Measurements from ENCODE around the gene KLHL29. TPM values are rescaled to one million over a fixed set of nuclear protein-coding genes. Genes with fewer than 3 reads are reported as not detected.

Gene KLHL29
- total RNA-seq, 1 experiment from 2014 or later = 7.7 TPM

DNA sequence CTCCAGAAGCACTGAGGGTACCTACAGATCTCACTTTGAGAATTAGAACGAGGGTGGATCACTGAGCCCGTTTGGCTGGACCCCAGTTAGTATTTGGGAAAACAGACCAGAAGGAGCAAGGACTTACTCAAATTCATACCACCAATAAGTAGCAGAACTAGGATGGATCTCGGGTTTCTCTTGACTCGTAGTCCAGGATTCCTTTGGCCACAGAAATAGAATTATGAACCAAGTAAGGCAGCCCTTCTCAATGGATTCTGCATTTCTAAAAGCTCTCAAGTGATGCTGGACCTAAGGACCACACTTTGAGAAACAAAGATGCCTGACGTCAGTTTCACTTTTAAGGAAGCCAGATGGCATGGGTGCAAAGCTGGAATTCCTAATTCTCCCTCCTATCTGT is 153.0 kb downstream of the KLHL29 start:
- H3K4me1 ChIP-seq (ENCODE audit: control insufficient read depth, insufficient read depth, low read length) = no peaks in the 10 kb centered on the region
- no peaks in the 10 kb centered on the region for H3K27me3 ChIP-seq (ENCODE audit: control insufficient read depth, insufficient read depth, low read length)
- ChIA-PET POLR2A (no interaction called here), CTCF (no interaction called here)
- in situ Hi-C loops (cut with HindIII; ENCODE audit: low pct_unique_long_range_greater_than_20kb, low sequenced_read_pairs) = no loop called here
- H3K4me3 ChIP-seq (ENCODE audit: low read depth in 2 of 2, low read length in 2 of 2) = no peak overlapping the region
- TF ChIP-seq, protein P1, sequence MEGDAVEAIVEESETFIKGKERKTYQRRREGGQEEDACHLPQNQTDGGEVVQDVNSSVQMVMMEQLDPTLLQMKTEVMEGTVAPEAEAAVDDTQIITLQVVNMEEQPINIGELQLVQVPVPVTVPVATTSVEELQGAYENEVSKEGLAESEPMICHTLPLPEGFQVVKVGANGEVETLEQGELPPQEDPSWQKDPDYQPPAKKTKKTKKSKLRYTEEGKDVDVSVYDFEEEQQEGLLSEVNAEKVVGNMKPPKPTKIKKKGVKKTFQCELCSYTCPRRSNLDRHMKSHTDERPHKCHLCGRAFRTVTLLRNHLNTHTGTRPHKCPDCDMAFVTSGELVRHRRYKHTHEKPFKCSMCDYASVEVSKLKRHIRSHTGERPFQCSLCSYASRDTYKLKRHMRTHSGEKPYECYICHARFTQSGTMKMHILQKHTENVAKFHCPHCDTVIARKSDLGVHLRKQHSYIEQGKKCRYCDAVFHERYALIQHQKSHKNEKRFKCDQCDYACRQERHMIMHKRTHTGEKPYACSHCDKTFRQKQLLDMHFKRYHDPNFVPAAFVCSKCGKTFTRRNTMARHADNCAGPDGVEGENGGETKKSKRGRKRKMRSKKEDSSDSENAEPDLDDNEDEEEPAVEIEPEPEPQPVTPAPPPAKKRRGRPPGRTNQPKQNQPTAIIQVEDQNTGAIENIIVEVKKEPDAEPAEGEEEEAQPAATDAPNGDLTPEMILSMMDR (IDR thresholded peaks at IDR 0.05) = no peak
- TF ChIP-seq, protein P2, sequence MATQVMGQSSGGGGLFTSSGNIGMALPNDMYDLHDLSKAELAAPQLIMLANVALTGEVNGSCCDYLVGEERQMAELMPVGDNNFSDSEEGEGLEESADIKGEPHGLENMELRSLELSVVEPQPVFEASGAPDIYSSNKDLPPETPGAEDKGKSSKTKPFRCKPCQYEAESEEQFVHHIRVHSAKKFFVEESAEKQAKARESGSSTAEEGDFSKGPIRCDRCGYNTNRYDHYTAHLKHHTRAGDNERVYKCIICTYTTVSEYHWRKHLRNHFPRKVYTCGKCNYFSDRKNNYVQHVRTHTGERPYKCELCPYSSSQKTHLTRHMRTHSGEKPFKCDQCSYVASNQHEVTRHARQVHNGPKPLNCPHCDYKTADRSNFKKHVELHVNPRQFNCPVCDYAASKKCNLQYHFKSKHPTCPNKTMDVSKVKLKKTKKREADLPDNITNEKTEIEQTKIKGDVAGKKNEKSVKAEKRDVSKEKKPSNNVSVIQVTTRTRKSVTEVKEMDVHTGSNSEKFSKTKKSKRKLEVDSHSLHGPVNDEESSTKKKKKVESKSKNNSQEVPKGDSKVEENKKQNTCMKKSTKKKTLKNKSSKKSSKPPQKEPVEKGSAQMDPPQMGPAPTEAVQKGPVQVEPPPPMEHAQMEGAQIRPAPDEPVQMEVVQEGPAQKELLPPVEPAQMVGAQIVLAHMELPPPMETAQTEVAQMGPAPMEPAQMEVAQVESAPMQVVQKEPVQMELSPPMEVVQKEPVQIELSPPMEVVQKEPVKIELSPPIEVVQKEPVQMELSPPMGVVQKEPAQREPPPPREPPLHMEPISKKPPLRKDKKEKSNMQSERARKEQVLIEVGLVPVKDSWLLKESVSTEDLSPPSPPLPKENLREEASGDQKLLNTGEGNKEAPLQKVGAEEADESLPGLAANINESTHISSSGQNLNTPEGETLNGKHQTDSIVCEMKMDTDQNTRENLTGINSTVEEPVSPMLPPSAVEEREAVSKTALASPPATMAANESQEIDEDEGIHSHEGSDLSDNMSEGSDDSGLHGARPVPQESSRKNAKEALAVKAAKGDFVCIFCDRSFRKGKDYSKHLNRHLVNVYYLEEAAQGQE (IDR thresholded peaks at IDR 0.05; ENCODE audit: insufficient read depth in 1 of 2, low read depth in 2 of 2, low read length in 1 of 2) = no peak
- no peak for TF ChIP-seq TCF7L2 (IDR thresholded peaks at IDR 0.05; ENCODE audit: low read depth, low read length)
- TF ChIP-seq SIN3A (IDR thresholded peaks at IDR 0.05; ENCODE audit: borderline replicate concordance, insufficient read depth, low read depth, low read length) = no peak
- no peak for TF ChIP-seq POLR2AphosphoS5 (IDR thresholded peaks at IDR 0.05; ENCODE audit: low read depth, low read length)
- no TSS peak for BruUV-seq (replicated peaks)
- no peaks in the 10 kb centered on the region for H3K36me3 ChIP-seq (ENCODE audit: control insufficient read depth, insufficient read depth, low read length)
- ATAC-seq (no peak), DNase-seq (ENCODE audit: low read depth, low spot score) (no peak)
- intact Hi-C loops (cut with micrococcal nuclease; ENCODE audit: unreplicated experiment) = no loop called here
- H3K27ac ChIP-seq (ENCODE audit: low read length) = no peak overlapping the region
- H3K9me3 ChIP-seq (ENCODE audit: control insufficient read depth, insufficient read depth, low read depth, low read length) = no peaks in the 10 kb centered on the region

- Histone ChIP-seq H3K27me3 (ENCODE audit: control insufficient read depth, insufficient read depth, low read length) (no peaks in the 10 kb centered on the region), H3K27ac (ENCODE audit: low read length) (no peak overlapping the region), H3K4me3 (ENCODE audit: low read depth in 2 of 2, low read length in 2 of 2) (no peak overlapping the region), H3K4me1 (ENCODE audit: control insufficient read depth, insufficient read depth, low read length) (no peaks in the 10 kb centered on the region), H3K36me3 (ENCODE audit: control insufficient read depth, insufficient read depth, low read length) (no peaks in the 10 kb centered on the region), H3K9me3 (ENCODE audit: control insufficient read depth, insufficient read depth, low read depth, low read length) (no peaks in the 10 kb centered on the region)
- ChIA-PET CTCF (no interaction called here), POLR2A (no interaction called here)
- intact Hi-C loops (cut with micrococcal nuclease; ENCODE audit: unreplicated experiment) = no loop called here
- DNase-seq (ENCODE audit: low read depth, low spot score) (no peak), ATAC-seq (no peak)
- in situ Hi-C loops (cut with HindIII; ENCODE audit: low pct_unique_long_range_greater_than_20kb, low sequenced_read_pairs) = no loop called here
- no TSS peak for BruUV-seq (replicated peaks)
- TF ChIP-seq POLR2AphosphoS5 (IDR thresholded peaks at IDR 0.05; ENCODE audit: low read depth, low read length) (no peak), SIN3A (IDR thresholded peaks at IDR 0.05; ENCODE audit: borderline replicate concordance, insufficient read depth, low read depth, low read length) (no peak), TCF7L2 (IDR thresholded peaks at IDR 0.05; ENCODE audit: low read depth, low read length) (no peak)
- TF ChIP-seq, protein P2 (IDR thresholded peaks at IDR 0.05; ENCODE audit: insufficient read depth in 1 of 2, low read depth in 2 of 2, low read length in 1 of 2) = no peak
- TF ChIP-seq, protein P1 (IDR thresholded peaks at IDR 0.05) = no peak
Measured at GRCh38 chr2:23538566-23538965, 153.6 kb downstream of the KLHL29 start.

All from Panc1 (cell line).